ENCODE results near the gene STARD3NL. TPM values are rescaled to one million over a fixed set of nuclear protein-coding genes. Genes with fewer than 3 reads are reported as not detected.

STARD3NL gene
- 158 TPM for total RNA-seq (ENCODE audit: unreplicated experiment)
- long read RNA-seq, transcript STARD3NL-201 (9 exons, 1,728 nt): major isoform, 160 of 215 reads
- long read RNA-seq, transcript STARD3NL-202 (10 exons, 1,365 nt): minor isoform, 25 of 215 reads
- long read RNA-seq, transcript STARD3NL-204 (8 exons, 1,341 nt): minor isoform, 5 of 215 reads
- long read RNA-seq, partial matches to known transcripts: 14 of 215 reads
- long read RNA-seq, other reads (novel, unspliced or antisense): 11 of 215 reads

GRCh38 chr7:38178004-38178694 lies at the start of gene STARD3NL:
Gene STARD3NL (plus strand): TSS chr7:38178245. CDS start chr7:38207505, 29,260 bp downstream.
- Mint-ChIP-seq H3K4me3 (ENCODE audit: unreplicated experiment) (peak within 1 kb of the TSS; percentile 95), H3K4me1 (ENCODE audit: low read depth, unreplicated experiment) (peaks cover 26% of the 10 kb centered on the region), H3K27ac (ENCODE audit: unreplicated experiment) (peak within 1 kb of the TSS; percentile 93), H3K27me3 (ENCODE audit: unreplicated experiment) (peaks cover 1% of the 10 kb centered on the region), H3K9me3 (ENCODE audit: unreplicated experiment) (peaks cover 5% of the 10 kb centered on the region), H3K36me3 (ENCODE audit: unreplicated experiment) (no peaks in the 10 kb centered on the region)
- TF ChIP-seq CTCF (IDR thresholded peaks at IDR 0.05; ENCODE audit: partially characterized antibody, unreplicated experiment): no peak
- peak; percentile 97 for DNase-seq

- H3K36me3 Mint-ChIP-seq (ENCODE audit: unreplicated experiment): no peaks in the 10 kb centered on the region
- no peak overlapping the region for H3K4me3 Mint-ChIP-seq (ENCODE audit: unreplicated experiment)
- peaks cover 2% of the 10 kb centered on the region for H3K9me3 Mint-ChIP-seq (ENCODE audit: unreplicated experiment)
- H3K27ac Mint-ChIP-seq (ENCODE audit: unreplicated experiment): no peak overlapping the region
- H3K4me1 Mint-ChIP-seq (ENCODE audit: low read depth, unreplicated experiment): no peaks in the 10 kb centered on the region
- H3K27me3 Mint-ChIP-seq (ENCODE audit: unreplicated experiment): peaks cover 2% of the 10 kb centered on the region
- no peak for TF ChIP-seq CTCF (IDR thresholded peaks at IDR 0.05; ENCODE audit: partially characterized antibody, unreplicated experiment)
- DNase-seq: no peak
Observed at GRCh38 chr7:38129162-38129561, 48.9 kb upstream of the STARD3NL start.

- TF ChIP-seq CTCF (IDR thresholded peaks at IDR 0.05; ENCODE audit: partially characterized antibody, unreplicated experiment): no peak
Observed at GRCh38 chr7:38129579-38129978, 48.5 kb upstream of the STARD3NL start.

GRCh38 chr7:38138171-38138570 lies 39.9 kb upstream of the STARD3NL start:
- Mint-ChIP-seq H3K36me3 (ENCODE audit: unreplicated experiment) (no peaks in the 10 kb centered on the region), H3K27ac (ENCODE audit: unreplicated experiment) (no peak overlapping the region), H3K9me3 (ENCODE audit: unreplicated experiment) (peaks cover 1% of the 10 kb centered on the region), H3K4me1 (ENCODE audit: low read depth, unreplicated experiment) (no peaks in the 10 kb centered on the region), H3K4me3 (ENCODE audit: unreplicated experiment) (no peak overlapping the region), H3K27me3 (ENCODE audit: unreplicated experiment) (peaks cover 2% of the 10 kb centered on the region)
- no peak for DNase-seq
- no peak for TF ChIP-seq CTCF (IDR thresholded peaks at IDR 0.05; ENCODE audit: partially characterized antibody, unreplicated experiment)

More at GRCh38 chr7:38129579-38129978, 48.5 kb upstream of the STARD3NL start:
- H3K4me3 Mint-ChIP-seq (ENCODE audit: unreplicated experiment): no peak overlapping the region
- DNase-seq: no peak
- H3K27me3 Mint-ChIP-seq (ENCODE audit: unreplicated experiment): peaks cover 2% of the 10 kb centered on the region
- H3K4me1 Mint-ChIP-seq (ENCODE audit: low read depth, unreplicated experiment): no peaks in the 10 kb centered on the region
- no peaks in the 10 kb centered on the region for H3K36me3 Mint-ChIP-seq (ENCODE audit: unreplicated experiment)
- peaks cover 2% of the 10 kb centered on the region for H3K9me3 Mint-ChIP-seq (ENCODE audit: unreplicated experiment)
- H3K27ac Mint-ChIP-seq (ENCODE audit: unreplicated experiment): no peak overlapping the region

- Mint-ChIP-seq H3K4me3 (ENCODE audit: unreplicated experiment) (no peak overlapping the region), H3K4me1 (ENCODE audit: low read depth, unreplicated experiment) (no peaks in the 10 kb centered on the region), H3K9me3 (ENCODE audit: unreplicated experiment) (no peaks in the 10 kb centered on the region), H3K27me3 (ENCODE audit: unreplicated experiment) (no peaks in the 10 kb centered on the region), H3K36me3 (ENCODE audit: unreplicated experiment) (no peaks in the 10 kb centered on the region), H3K27ac (ENCODE audit: unreplicated experiment) (no peak overlapping the region)
- no peak for DNase-seq
- no peak for TF ChIP-seq CTCF (IDR thresholded peaks at IDR 0.05; ENCODE audit: partially characterized antibody, unreplicated experiment)
Observed at GRCh38 chr7:38141187-38141586, 36.9 kb upstream of the STARD3NL start.

All from glutamatergic neuron (in vitro differentiated cells).